Activated T-cell treated with anti-CD3 and anti-CD28 coated beads for 1 hour (primary cell): Measurements from ENCODE around the gene CSF3.

Experiments
- DNase-seq: peaks from one replicate; pipeline ENCODE4 v3.0.0-alpha.2; 2020; ENCODE audit warnings: low read depth

Gene CSF3

DNA sequence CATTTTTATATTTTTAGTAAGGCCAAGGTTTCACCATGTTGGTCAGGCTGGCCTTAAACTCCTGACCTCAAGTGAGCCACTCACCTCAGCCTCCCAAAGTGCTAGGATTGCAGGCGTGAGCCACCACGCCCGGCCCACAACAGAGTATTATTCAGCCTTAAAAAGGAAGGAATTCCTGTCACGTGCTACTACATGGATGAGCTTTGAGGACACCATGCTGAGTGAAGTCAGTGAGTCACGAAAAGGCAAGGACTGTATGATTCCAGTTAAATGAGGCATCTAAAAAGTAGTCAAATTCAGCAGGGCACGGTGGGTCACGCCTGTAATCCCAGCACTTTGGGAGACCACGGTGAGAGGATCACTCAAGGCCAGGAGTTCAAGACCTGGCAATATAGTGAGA is 9.7 kb downstream of the CSF3 start:
- DNase-seq, result no peak

DNA sequence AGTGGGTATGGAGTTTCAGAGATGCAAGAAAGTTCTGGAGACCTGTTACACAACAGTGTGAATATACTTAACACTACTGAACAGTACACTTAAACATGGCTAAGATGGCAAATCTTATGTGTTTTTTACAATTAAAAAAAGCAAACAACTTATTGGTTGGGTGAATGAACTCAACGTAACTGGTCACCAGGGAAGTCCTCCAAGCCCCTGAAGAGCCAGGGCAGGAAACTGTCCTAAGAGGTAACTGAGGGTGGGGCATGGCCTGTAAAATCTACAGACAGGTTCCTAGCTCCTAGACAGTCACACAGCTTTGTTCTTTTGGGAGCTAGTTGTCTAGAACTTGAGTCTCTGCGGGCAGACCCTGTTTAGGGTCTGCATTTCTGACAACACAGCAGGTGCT is 10.3 kb downstream of the CSF3 start:
- no peak for DNase-seq

GRCh38 chr17:40025991-40026815 is 11.0 kb downstream of the CSF3 start:
- peak; percentile 17 for DNase-seq

- DNase-seq, result peak; percentile 69
Measured at GRCh38 chr17:40026816-40027613, 11.8 kb downstream of the CSF3 start.

- no peak for DNase-seq
Measured at GRCh38 chr17:40027614-40028012, 12.4 kb downstream of the CSF3 start.

- DNase-seq, result no peak
Measured at GRCh38 chr17:40028595-40028994, 13.4 kb downstream of the CSF3 start.

DNA sequence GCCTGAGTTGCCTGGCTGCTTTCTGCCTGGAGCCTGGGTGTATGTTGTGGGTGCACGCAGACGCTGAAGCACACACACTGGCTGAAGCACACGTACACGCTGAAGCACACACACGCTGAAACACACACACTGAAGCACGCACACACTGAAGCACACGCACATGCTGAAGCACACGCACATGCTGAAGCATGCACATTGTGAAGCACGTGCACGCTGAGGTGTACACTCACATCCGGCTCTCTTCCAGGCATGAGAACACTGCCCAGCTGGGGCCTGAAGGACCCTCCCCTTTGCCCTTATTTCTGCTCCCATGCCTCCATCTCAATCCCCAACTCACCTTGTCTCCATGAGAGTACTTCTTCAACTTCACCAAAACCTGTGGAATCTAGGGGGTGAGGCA is 16.5 kb downstream of the CSF3 start:
- DNase-seq, result no peak

DNA sequence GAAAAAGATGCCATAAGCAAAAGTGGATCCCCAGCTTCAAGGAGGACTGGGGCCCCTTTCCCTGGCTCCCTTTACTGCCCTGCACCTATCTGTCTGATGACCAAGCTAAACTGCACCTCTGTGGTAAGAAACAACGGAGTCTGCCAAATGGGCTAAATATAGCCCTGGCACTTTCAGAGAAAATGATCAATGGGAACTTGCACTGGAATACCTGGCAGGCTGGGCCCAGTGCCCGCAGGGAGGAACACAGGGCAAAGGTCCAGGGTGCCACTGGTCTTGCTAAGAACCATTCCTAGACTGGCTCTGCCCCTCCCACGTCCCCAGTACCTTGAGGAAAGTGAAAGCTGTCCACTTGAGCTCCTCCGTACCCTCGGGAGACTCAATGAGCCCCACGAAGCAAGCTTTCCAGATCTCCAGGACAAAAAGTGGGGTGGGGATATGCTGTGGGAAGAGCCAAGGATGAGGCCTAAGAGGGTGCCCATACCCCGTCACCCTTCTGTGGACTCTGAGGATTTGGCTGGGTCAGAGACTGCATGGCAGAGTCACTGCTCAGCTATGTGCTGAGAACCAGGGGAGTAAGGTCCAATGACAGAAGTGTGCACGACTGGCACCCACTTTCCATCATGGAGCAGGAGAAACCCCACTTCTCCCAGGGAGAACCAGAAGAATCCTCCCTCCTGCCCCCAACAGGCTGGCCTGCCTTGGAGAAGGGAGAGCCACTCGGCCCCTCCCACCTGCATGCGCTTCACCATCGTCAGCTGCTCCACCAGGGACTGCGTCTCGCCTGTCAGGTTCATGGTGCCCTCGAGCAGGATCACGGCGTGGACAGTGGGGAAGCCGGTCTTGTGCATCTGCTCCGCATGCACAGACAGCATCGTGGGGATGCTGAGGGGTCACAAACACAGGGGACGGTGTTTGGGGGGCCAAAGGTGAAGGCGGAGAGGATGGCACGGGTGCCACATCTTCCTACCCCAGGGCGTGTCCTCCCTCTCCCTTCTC is 17.4 kb downstream of the CSF3 start:
- no peak for DNase-seq

GRCh38 chr17:40033339-40033738 is 18.1 kb downstream of the CSF3 start:
- DNase-seq, result no peak

GRCh38 chr17:40034426-40035161 is 19.4 kb downstream of the CSF3 start:
- no peak for DNase-seq

DNA sequence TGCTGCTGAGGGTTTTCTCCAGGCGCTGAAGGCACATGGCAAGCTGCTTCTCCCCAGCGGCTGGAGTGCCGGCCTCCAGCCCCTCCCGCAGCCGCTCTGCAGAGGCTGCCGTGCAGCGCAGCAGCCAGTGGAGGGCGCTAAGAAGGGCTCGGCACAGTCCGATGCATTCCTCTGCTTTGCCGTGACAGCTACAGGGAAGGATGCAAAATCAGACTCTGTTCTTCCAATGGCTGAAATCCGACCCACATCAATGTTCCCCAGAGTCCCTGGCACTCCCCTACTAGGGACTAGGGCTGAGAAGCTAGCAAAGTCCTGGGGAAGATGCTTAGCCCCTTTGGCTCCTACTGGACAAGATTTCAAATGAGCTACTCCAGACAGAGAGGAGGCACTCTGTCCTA is 19.9 kb downstream of the CSF3 start:
- DNase-seq, result no peak

DNA sequence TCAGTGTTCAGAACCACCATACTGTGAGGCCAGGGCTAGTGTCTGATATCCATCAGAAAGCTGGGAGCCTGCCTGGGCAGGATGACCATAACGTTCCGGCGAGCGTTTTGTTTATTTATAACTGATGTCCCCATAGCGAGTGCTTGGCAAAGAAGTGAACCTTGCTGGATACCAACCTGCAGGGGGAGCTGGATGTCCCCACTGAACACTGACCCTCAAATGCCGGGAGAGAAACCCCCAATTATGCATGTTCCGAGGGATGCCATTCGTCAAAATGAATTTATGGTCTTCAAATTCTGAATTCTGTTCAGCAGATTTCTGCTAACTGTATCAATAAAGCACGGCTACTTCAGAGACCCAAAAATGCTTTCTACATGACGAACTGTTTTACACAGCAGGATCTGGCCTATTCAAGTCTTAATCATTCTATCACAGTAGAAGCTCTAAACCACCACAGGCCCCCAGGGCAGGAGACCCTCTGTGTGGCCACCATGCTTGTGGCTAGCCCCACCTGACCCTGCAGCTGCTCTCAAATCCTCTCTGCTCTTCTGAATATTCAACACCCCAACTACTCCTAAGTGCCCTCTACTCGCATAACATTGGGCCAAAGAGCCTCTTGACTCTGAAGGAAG is 23.8 kb downstream of the CSF3 start:
- no peak for DNase-seq

GRCh38 chr17:40041196-40041595 is 26.0 kb downstream of the CSF3 start:
- no peak for DNase-seq

GRCh38 chr17:40056379-40057015 is 41.3 kb downstream of the CSF3 start:
- DNase-seq, result no peak

DNA sequence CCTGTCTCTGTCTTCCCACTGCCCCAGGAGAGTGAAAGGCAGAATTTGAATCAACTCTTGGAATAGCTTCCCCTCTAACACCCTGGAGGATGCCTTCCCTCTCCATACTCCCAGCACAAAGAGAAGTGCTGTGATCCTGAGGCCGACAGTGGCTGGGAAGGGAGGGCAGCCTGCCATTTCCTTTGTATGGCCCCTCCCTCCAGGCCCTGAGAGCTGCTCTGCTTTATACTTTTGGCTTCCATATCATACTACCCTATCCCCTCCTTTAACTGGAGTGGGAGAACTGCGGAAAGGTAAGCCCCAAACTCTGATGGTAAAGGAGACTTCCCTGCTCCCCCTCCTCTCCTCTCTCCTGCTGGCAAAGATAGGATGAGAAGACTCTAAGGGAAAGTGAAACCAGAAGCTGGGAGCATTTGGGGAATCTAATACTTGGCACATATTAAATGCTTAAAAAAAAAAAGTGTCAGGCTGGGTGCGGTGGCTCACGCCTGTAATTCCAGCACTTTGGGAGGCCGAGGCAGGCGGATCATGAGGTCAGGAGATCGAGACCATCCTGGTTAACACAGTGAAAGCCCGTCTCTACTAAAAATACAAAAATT is 43.0 kb downstream of the CSF3 start:
- DNase-seq, result no peak

DNA sequence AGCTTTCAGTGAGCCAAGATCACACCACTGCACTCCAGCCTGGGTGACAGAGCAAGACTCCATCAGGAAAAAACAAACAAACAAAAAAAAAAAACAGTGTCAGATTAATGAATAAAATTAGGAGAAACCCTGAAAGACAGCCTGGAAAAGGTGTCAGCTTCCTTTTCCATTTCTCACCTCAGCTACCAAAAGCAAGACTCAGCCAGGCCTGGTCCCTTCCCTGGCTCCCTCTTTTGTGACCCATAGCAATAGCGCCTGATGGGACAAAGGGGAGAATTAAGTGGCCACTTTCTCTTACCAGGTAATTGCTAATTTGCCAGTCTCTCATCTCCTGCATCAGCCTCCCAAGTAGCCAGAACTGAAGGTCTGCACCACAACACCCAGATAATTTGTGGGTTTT is 43.6 kb downstream of the CSF3 start:
- no peak for DNase-seq

- DNase-seq, result no peak
Measured at GRCh38 chr17:40059729-40060475, 44.7 kb downstream of the CSF3 start.

GRCh38 chr17:40060887-40061608 is 45.8 kb downstream of the CSF3 start:
- DNase-seq, result no peak

DNA sequence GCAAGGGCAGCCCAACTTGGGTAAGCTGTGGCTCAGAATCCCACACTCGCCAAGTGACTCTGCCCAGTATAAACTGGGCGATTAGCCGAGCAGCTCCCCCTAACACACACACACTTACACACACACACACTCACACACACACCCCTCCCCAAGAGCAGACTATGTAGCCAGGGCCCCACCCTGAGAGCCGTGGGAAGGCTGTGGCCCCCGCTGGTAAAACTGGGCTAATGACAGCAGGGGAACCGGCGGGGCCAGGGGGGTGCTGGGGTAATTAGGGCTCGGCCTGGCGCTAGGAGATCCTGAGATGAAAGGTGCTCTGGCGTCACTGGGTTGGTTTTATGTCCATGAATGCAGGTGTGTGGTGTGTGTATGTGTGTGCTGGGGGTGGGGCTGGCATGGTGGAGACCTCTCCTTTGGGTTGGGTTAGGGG is 46.4 kb downstream of the CSF3 start:
- no peak for DNase-seq
